HG03175 (cell line): ENCODE measurements around the gene TRDMT1.

Experiments used
- ATAC-seq: cut with Tn5 transposase; IDR thresholded peaks from one replicate; pipeline ENCODE4 v1.9.1; 2021; ENCODE audit warnings: mild to moderate bottlenecking, moderate library complexity; ENCODE audit not compliant: unreplicated experiment

TRDMT1 gene

DNA sequence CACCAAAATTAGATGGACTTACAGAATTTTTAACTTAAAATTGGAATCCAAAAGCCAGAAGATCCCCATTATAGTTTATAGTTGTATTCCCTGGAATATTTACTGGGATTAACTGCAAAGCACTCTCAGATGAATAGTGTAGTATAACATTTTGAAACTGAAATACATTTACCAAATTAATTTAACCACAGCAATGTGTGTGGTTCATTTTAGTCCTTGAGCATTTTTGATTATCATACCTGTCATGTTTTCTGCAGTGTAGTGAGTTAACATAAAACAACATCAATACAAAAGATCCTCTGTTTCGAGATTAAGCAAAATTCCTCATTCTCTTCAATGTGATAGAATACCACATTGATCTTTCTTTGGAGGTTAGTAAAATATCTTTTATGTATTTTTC lies 30.3 kb upstream of the TRDMT1 start:
- no peak for ATAC-seq

DNA sequence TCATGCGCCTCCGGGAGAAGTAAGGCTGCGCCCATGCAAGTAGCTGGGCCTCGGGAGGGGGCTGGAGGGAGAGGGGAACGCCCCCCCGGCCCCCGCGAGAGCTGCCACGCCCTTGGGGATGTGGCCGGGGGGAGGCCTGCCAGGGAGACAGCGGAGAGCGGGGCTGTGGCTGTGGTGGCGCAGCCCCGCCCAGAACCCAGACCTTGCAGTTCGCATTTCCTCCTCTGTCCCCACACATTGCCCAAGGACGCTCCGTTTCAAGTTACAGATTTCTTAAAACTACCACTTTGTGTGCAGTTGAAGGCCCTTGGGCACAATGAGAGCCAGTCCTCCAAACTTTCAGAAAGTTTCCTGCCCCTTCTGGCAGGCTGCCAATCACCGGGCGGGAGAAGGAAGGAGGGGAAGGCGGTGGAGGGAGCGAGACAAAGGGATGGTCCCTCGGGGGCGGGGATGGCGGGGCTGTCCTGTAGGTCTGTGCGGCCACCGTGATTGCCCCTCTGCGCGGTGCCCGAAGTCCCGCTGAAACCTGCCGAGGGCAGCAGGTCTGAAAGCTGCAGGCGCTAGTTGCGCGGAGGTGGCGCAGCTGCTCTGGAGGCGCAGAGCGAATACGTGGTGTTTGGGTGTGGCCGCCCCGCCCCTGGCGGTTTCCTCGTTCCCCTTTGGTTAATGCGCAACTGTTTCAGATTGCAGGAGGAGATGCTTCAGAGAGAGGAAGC lies 28.7 kb upstream of the TRDMT1 start:
- peak; percentile 49 for ATAC-seq

DNA sequence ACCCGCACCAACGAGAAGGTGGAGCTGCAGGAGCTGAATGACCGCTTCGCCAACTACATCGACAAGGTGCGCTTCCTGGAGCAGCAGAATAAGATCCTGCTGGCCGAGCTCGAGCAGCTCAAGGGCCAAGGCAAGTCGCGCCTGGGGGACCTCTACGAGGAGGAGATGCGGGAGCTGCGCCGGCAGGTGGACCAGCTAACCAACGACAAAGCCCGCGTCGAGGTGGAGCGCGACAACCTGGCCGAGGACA lies 28.2 kb upstream of the TRDMT1 start:
- ATAC-seq, result peak; percentile 6

DNA sequence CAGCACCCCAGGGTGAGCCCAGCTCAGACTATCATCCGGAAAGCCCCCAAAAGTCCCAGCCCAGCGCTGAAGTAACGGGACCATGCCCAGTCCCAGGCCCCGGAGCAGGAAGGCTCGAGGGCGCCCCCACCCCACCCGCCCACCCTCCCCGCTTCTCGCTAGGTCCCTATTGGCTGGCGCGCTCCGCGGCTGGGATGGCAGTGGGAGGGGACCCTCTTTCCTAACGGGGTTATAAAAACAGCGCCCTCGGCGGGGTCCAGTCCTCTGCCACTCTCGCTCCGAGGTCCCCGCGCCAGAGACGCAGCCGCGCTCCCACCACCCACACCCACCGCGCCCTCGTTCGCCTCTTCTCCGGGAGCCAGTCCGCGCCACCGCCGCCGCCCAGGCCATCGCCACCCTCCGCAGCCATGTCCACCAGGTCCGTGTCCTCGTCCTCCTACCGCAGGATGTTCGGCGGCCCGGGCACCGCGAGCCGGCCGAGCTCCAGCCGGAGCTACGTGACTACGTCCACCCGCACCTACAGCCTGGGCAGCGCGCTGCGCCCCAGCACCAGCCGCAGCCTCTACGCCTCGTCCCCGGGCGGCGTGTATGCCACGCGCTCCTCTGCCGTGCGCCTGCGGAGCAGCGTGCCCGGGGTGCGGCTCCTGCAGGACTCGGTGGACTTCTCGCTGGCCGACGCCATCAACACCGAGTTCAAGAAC lies 27.7 kb upstream of the TRDMT1 start:
- ATAC-seq, result peak; percentile 9

GRCh38 chr10:17228091-17229015 lies 26.9 kb upstream of the TRDMT1 start, which contains the start of gene VIM:
Gene VIM (plus strand): TSS chr10:17228241. CDS start chr10:17229423, 1,182 bp downstream.
- ATAC-seq, result peak; percentile 37

- peak; percentile 24 for ATAC-seq
Measured at GRCh38 chr10:17227367-17228090, 26.1 kb upstream of the TRDMT1 start.

DNA sequence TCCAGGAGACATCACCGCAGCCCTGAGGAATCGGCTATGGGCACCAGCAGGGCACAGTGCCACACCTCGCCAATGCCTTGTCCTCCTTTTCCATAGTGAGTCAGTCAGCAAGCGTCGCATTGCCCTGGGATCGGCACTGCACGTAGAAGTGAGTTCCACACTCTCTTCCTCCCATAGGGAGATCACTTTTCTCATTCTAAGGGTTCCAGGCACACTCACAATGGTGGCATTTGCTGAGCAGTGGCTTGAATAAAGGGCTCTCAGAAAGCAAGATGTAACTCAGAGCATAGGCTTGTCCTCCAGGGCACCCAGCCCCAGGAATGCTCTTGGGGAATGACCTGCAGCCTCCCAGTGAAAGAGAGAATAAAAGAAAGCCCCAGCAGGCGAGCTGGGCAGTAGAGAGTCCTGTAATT lies 25.4 kb upstream of the TRDMT1 start:
- ATAC-seq, result no peak

- no peak for ATAC-seq
Measured at GRCh38 chr10:17225808-17226207, 24.3 kb upstream of the TRDMT1 start.

DNA sequence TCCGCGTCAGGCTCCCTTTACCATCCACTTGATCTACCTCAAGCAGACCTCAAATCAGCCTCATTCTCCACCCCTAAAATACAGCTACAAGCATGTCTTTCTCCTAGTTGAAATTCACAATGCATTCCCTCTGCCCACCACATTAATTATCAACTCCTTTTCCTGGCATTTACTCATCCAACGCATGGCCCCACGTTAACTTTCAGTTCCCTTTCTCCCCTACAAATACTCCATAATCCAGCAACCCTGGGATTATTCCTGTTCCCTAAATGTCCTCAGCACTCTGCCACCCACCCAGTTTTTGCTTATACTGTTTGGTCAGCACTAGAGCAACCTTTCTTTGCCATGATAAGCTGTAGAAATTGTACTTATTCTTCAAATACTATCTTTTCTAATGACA lies 20.9 kb upstream of the TRDMT1 start:
- no peak for ATAC-seq

DNA sequence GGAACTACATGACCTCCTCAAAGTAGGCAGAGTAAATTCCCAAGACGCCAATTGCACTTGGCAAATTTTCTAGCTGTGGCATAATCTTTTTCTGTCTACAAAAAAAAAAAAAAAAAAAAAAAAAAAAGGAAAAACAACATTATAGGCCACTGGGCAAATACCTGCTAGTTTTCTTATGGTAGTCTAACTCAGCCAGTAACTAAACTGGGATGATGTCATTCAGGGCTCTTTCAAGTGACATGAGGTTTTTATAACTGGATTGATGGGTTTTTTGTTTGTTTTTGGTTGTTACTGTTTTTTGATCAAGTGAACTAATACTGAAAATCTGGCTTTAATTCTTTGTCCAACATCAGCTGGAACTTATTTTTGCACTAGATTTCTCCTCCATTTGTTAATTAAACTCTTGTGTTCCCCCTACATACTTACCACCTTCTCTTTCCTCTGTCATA lies 19.2 kb upstream of the TRDMT1 start:
- ATAC-seq, result no peak

DNA sequence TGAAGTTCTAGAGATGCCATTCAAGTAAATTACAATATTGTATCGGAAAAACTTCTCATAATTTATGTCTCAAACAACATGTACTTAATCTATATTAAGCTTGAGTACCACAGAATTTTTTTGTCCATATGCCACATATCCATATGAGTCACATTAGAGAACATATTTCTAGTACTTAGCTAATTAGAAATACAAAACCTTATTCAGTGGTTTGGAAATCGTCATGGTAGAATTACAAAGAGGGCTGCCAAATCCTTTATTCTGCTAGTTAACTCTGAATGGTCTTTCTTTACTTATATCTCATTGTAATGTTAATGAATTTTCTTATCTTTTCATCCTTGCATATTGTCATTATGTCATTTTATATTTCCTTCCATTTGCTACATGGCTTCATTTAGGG lies 17.6 kb upstream of the TRDMT1 start:
- ATAC-seq, result no peak

- ATAC-seq, result no peak
Measured at GRCh38 chr10:17217631-17218232, 16.3 kb upstream of the TRDMT1 start.

- ATAC-seq, result no peak
Measured at GRCh38 chr10:17216901-17217395, 15.5 kb upstream of the TRDMT1 start.

- peak; percentile 99 for ATAC-seq
Measured at GRCh38 chr10:17216217-17216900, 14.9 kb upstream of the TRDMT1 start.

DNA sequence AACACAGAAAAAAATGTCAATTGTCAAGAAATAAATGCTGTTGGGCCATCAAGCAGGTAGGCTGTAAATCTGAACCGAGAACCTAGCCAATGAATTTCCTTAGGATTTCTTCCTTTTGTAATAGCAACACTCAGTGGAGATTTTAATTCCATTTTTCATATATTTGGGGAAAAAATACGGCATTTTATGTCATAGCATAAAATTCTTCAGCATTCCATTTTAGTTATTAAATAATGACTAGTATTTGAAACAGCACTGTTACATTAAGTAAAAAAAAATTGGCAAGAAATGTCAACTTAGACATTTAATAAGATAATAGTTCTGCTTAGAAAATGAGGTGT lies 14.3 kb upstream of the TRDMT1 start:
- no peak for ATAC-seq

- ATAC-seq, result no peak
Measured at GRCh38 chr10:17214971-17215781, 13.7 kb upstream of the TRDMT1 start.

DNA sequence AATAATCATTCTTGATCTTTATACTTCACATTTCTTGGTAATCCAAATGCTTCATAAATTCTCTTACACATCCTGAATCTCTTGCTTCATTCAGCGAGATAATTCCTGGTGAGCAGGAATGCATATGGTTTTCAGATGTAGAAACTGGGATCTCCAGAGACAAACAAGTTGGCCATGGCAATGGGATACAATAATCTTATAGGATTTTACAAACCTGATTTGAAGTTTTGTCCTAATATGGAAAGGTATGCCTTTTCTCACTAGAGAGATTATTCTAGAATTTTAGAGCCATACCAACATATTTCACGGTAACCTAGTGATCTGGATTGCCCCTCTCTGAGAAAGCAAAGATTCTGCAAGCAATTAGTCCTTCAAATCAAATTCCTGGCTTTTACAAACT lies 13.1 kb upstream of the TRDMT1 start:
- no peak for ATAC-seq

GRCh38 chr10:17213646-17214349 lies 12.3 kb upstream of the TRDMT1 start:
- ATAC-seq, result no peak
